Stomach (tissue), 9 donors: ENCODE results near the gene TINCR. TPM values are rescaled to one million over a fixed set of nuclear protein-coding genes. Genes with fewer than 3 reads are reported as not detected.

Experiments used
- DNase-seq, 2 donors: peaks; one replicate each; pipeline versions ENCODE4 v3.0.0 to v3.0.0-alpha.2; 2013 to 2019
- H3K27ac ChIP-seq, 5 donors: fragments of 200-600 bp in 4 of 5; sonication (generic) in 4 of 5; one replicate each; pipeline ENCODE4 v1.5.1; 2013 to 2019; ENCODE audit warnings: mild to moderate bottlenecking in 1 of 5, moderate library complexity in 1 of 5
- H3K27me3 ChIP-seq, 3 donors: fragments of 200-600 bp; sonication (generic); one replicate each; pipeline ENCODE4 v1.5.1; 2017 to 2019; ENCODE audit warnings: mixed run types in 1 of 3
- H3K36me3 ChIP-seq, 4 donors: fragments of 200-600 bp; sonication (generic); 1 replicate in 3 of 4; 2 replicates in 1 of 4; pipeline ENCODE4 v1.5.1; 2016 to 2019
- H3K4me1 ChIP-seq, 4 donors: fragments of 200-600 bp; sonication (generic); one replicate each; pipeline ENCODE4 v1.5.1; 2016 to 2019
- H3K4me3 ChIP-seq, 4 donors: fragments of 200-600 bp; sonication (generic) in 3 of 4; one replicate each; pipeline ENCODE4 v1.5.1; 2016 to 2019; ENCODE audit warnings: mild to moderate bottlenecking in 1 of 4
- H3K9me3 ChIP-seq, 4 donors: fragments of 200-600 bp; sonication (generic); one replicate each; pipeline ENCODE4 v1.5.1; 2016 to 2019
- EP300 ChIP-seq: sonication (generic); formaldehyde crosslinking; IDR thresholded peaks from one replicate; pipeline ENCODE4 v1.6.1; 2017; ENCODE audit warnings: antibody characterized with exemption
- POLR2A ChIP-seq, 4 donors: fragments of 450-650 bp; IDR thresholded peaks; one replicate each; pipeline ENCODE4 v1.6.1; 2016; ENCODE audit warnings: antibody characterized with exemption in 4 of 4, control low read depth in 2 of 4, mild to moderate bottlenecking in 1 of 4, moderate library complexity in 1 of 4
- POLR2AphosphoS5 ChIP-seq, 3 donors: sonication (generic); formaldehyde crosslinking; IDR thresholded peaks; one replicate each; pipeline ENCODE4 v1.6.1; 2016; ENCODE audit warnings: antibody characterized with exemption in 3 of 3
- WGBS, 5 donors: extraction: QIAGEN DNeasy Blood & Tissue Kit in 3 of 5; methylation state at CpG; one replicate each; pipeline versions ENCODE4 v1.1.5 to v1.1.7; 2013 to 2018; 5-methylcytosine and 5-hydroxymethylcytosine counted together
- intact Hi-C: fragments of 100-400 bp; cut with DNase I; formaldehyde crosslinking; loops from one replicate; pipeline ENCODE4 v1.15.1; 2023; ENCODE audit warnings: low total_unique reads
- polyA plus RNA-seq, 3 donors: library from polyadenylated mRNA; stranded (reverse); fragments of 200-250 nt; gene quantifications; one replicate each; pipeline ENCODE4 v1.2.3, GENCODE V29; 2013
- total RNA-seq, 5 donors: library from RNA; depleted of rRNA; stranded (reverse); fragments of >200 nt; gene quantifications; one replicate each; pipeline versions ENCODE4 v1.1.0 to v1.2.3, GENCODE V29; 2014 to 2016
- TF ChIP-seq, protein P1 (sequence below), 7 experiments: fragments of 450-650 bp in 4 of 7; fragments of 200-600 bp in 3 of 7; sonication (generic) in 3 of 7; IDR thresholded peaks; one replicate each; pipeline ENCODE4 v1.5.1; 2016 to 2019; ENCODE audit warnings: antibody characterized with exemption in 7 of 7, control low read depth in 2 of 7, mild to moderate bottlenecking in 1 of 7
- donor health status: healthy with polysubstance abuse.
- donor health status: Bipolar disorder and iron deficiency.
- donor health status: healthy.

TINCR gene
- total and polyA plus RNA-seq, 8 donors = 0.15 to 14.2 (median 0.19) TPM; not detected in 4

DNA sequence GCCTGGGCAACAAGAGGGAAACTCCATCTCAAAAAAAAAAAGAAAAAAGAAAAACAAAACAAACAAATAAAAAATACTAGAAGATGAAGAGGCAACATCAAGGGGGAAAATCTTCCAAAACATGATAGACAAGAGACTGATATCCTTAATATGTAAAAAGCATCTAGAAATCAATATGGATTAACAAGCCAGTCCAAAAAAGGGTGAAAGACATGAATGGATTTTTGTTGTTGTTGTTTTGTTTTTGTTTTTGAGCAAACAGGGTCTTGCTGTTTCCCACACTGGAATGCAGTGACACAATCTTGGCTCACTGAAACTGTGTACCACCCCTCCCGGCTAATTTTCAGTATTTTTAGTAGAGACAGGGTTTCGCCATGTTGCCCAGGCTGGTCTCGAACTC is 4.0 kb upstream of the TINCR start:
- DNase-seq = no peak
- H3K4me1 ChIP-seq = peaks cover 0 to 8% (median 5%) of the 10 kb centered on the region in 4 donors
- 91 to 99% (median 97%) methylated on average over 3 of the region's 3 CpGs for WGBS, 5 donors
- H3K4me3 ChIP-seq = no peak overlapping the region
- TF ChIP-seq EP300 (no peak), POLR2AphosphoS5 (IDR thresholded peaks at IDR 0.05) (no peak), POLR2A (IDR thresholded peaks at IDR 0.05) (no peak)
- TF ChIP-seq, protein P1, sequence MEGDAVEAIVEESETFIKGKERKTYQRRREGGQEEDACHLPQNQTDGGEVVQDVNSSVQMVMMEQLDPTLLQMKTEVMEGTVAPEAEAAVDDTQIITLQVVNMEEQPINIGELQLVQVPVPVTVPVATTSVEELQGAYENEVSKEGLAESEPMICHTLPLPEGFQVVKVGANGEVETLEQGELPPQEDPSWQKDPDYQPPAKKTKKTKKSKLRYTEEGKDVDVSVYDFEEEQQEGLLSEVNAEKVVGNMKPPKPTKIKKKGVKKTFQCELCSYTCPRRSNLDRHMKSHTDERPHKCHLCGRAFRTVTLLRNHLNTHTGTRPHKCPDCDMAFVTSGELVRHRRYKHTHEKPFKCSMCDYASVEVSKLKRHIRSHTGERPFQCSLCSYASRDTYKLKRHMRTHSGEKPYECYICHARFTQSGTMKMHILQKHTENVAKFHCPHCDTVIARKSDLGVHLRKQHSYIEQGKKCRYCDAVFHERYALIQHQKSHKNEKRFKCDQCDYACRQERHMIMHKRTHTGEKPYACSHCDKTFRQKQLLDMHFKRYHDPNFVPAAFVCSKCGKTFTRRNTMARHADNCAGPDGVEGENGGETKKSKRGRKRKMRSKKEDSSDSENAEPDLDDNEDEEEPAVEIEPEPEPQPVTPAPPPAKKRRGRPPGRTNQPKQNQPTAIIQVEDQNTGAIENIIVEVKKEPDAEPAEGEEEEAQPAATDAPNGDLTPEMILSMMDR (IDR thresholded peaks at IDR 0.05) = no peak
- H3K27ac ChIP-seq = no peak overlapping the region
- no peaks in the 10 kb centered on the region for H3K36me3 ChIP-seq
- no peaks in the 10 kb centered on the region for H3K9me3 ChIP-seq
- intact Hi-C loops = no loop called here
- peaks cover 0 to 34% (median 16%) of the 10 kb centered on the region in 3 donors for H3K27me3 ChIP-seq

DNA sequence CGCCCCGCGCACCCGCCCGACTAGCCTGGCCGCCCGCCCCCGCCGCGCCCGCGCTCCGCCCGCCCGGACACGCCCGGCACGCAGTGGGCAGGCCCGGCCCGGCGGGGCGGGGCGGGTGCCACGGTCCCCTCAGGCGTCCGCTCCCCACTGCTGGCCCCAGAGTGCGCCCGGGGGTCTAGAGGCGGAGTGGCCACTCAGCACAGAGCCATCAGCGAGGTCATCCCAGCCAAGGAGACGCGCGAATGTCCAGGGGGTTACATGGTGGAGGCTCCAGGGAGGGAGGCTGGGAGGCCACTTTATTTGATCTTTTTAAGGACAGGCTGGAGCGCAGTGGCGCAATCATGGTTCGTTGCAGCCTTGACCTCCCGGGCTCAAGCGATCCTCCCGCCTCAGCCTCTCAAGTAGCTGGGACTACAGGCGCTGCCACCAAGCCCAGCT is 236 bp upstream of the TINCR start:
- H3K36me3 ChIP-seq = no peaks in the 10 kb centered on the region
- no peak overlapping the region for H3K27ac ChIP-seq
- H3K4me3 ChIP-seq = peak overlapping the region; percentile 27 to 41 (median 30)
- peaks cover 0 to 69% (median 26%) of the 10 kb centered on the region in 3 donors for H3K27me3 ChIP-seq
- 3 to 31% (median 24%) methylated on average over 14 to 40 of the region's 40 CpGs for WGBS, 5 donors
- peaks cover 0 to 2% (median 0%) of the 10 kb centered on the region in 4 donors for H3K9me3 ChIP-seq
- TF ChIP-seq, protein P1 (IDR thresholded peaks at IDR 0.05) = no peak
- TF ChIP-seq EP300 (no peak), POLR2AphosphoS5 (IDR thresholded peaks at IDR 0.05) (no peak)
- peak in 1 of 2 donors; percentile 47 for DNase-seq
- peaks cover 0 to 8% (median 5%) of the 10 kb centered on the region in 4 donors for H3K4me1 ChIP-seq
- intact Hi-C loops = no loop called here

DNA sequence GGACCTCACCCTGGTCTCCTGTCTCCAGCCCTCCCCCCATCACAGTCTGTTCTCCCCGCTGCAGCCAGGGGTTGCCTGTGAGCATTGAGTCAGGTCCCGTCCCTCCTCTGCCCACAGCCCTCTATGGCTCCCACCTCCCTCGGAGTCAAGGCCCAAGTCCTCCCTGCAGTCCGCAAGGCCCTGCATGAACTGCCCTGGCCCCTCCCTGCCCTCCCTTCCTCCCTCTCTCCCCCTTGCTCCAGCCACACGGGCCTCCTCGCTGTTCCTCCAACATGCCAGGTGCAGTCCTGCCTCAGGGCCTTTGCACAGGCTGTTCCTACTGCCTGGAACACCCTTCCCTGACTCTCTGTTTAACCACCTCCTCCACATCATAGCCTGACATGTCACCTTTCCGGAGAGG is 2.8 kb downstream of the TINCR start:
- intact Hi-C loops = no loop called here

DNA sequence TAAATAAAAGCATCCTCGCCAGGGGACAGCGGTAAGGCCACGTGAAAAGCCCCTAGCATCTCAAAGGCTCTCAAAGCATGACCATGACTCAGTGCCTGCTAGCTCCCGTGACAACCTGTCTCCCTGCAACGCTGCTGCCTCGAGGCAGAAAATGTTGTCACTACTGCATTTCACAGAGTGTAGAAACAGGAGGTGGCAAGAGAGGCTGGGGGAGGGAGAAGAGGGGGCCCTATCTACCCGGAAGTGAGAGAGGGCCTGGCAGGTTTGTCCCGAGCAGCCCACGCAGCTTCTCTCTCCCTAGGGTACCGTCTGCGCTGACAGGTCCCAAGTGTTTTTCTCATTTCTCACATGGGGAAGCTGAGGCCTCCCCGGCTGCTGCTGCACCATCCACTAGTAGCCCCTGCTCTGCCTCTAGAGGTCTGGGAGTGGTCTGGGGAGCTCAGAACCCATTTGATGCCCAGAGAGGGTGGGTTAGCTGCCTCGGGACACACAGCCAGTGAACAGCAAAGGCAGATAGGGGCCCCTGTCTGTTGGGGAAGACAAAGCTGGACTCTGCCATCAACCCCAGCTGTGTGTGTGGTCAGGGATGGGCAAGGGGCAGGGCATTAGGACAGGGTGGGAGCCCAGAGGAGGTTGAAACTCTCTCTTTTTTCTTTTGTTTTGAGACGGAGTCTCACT is 3.7 kb downstream of the TINCR start:
- Histone ChIP-seq H3K4me3 (no peak overlapping the region), H3K4me1 (peaks cover 0 to 8% (median 5%) of the 10 kb centered on the region in 4 donors), H3K27ac (no peak overlapping the region), H3K9me3 (peaks cover 5 to 21% (median 12%) of the 10 kb centered on the region in 4 donors), H3K36me3 (no peaks in the 10 kb centered on the region), H3K27me3 (peaks cover 0 to 95% (median 37%) of the 10 kb centered on the region in 3 donors)
- DNase-seq = no peak
- TF ChIP-seq EP300 (no peak), POLR2A (IDR thresholded peaks at IDR 0.05) (no peak), POLR2AphosphoS5 (IDR thresholded peaks at IDR 0.05) (no peak)
- TF ChIP-seq, protein P1 (IDR thresholded peaks at IDR 0.05) = no peak
- intact Hi-C loops = no loop called here
- 40 to 47% (median 42%) methylated on average over 10 to 14 of the region's 14 CpGs for WGBS, 5 donors

More for the DNA sequence above, 2.8 kb downstream of the TINCR start:
- H3K4me1 ChIP-seq = peaks cover 0 to 8% (median 5%) of the 10 kb centered on the region in 4 donors
- TF ChIP-seq POLR2AphosphoS5 (IDR thresholded peaks at IDR 0.05) (no peak), POLR2A (IDR thresholded peaks at IDR 0.05) (no peak), EP300 (no peak)
- TF ChIP-seq, protein P1 (IDR thresholded peaks at IDR 0.05) = no peak
- H3K9me3 ChIP-seq = peaks cover 5 to 21% (median 12%) of the 10 kb centered on the region in 4 donors
- H3K27ac ChIP-seq = no peak overlapping the region
- peaks cover 0 to 98% (median 32%) of the 10 kb centered on the region in 3 donors for H3K27me3 ChIP-seq
- no peak overlapping the region for H3K4me3 ChIP-seq
- H3K36me3 ChIP-seq = no peaks in the 10 kb centered on the region
- WGBS, 5 donors = 64 to 76% (median 71%) methylated on average over 7 of the region's 7 CpGs
- DNase-seq = no peak
